Measurements from ENCODE around the gene EN1. TPM values are rescaled to one million over a fixed set of nuclear protein-coding genes. Genes with fewer than 3 reads are reported as not detected.

The EN1 gene
- polyA plus RNA-seq, 3 donors: not detected

DNA sequence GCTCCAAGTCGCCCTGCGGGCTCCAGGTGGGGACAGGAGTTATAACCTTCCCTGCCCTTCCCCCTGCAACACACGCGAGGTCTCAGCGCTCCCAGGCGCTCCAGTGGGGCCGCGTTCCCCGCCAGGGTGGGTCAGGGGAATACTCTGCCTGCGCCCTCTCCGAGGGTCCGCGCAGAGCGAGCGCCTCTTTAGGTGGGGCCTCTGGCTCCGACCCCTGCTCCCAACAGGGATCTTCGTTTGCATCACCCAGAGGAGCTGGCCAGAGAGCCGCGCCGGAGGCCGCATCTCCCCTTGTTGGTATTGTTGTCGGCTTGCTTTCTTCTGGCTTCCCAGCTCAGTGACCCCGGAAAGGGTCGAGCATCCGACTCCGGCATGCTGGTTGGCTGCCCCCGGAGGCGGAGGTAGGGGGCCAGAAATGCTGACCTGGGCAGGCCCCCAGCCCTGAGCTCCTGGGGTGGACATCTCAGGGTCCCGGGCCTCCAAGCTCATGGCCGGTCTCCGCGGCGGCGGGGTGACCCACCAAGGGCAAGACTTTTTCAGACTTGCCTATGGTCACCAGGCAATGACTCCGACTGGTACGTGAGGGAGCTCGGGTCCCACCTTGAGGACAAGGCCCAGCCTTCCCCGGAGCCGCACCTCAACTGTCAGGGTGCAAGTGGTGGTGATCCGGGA, 11.2 kb upstream of the EN1 start:
- Mint-ChIP-seq H3K4me1 (peaks cover 18% of the 10 kb centered on the region), H3K27me3 (ENCODE audit: low read depth in 3 of 3) (peaks cover 92 to 99% (median 98%) of the 10 kb centered on the region in 3 donors), H3K4me3 (peak overlapping the region in 1 of 2 donors; percentile 59), H3K9me3 (peaks cover 0 to 29% (median 8%) of the 10 kb centered on the region in 7 donors), H3K27ac (no peak overlapping the region), H3K36me3 (peaks cover 0 to 2% of the 10 kb centered on the region in 2 donors)
- Histone ChIP-seq H3K9ac (ENCODE audit: insufficient read depth, low read length, poor library complexity, severe bottlenecking) (no peak overlapping the region), H3K9me3 (replicated peaks in 1 of 2; ENCODE audit: control insufficient read depth in 1 of 2, insufficient read depth in 1 of 2, low read length in 2 of 2) (peaks cover 0 to 51% of the 10 kb centered on the region in 2 donors), H3K79me2 (ENCODE audit: insufficient read depth, low read length) (no peaks in the 10 kb centered on the region), H2AFZ (ENCODE audit: insufficient read depth, low read depth, low read length, poor library complexity, severe bottlenecking) (no peak overlapping the region), H3K27ac (ENCODE audit: low read depth in 1 of 2, low read length in 2 of 2) (no peak overlapping the region), H3K4me3 (replicated peaks in 1 of 3; ENCODE audit: low read depth in 2 of 3, low read length in 3 of 3) (no peak overlapping the region), H3K4me2 (replicated peaks; ENCODE audit: extremely low read depth, low read length, poor library complexity, severe bottlenecking) (no peak overlapping the region), H3K27me3 (ENCODE audit: control insufficient read depth in 2 of 2, insufficient read depth in 2 of 2, low read length in 2 of 2) (peaks cover 86 to 98% of the 10 kb centered on the region in 2 donors), H3K36me3 (replicated peaks in 1 of 2; ENCODE audit: control insufficient read depth in 1 of 2, insufficient read depth in 2 of 2, low read length in 2 of 2) (no peaks in the 10 kb centered on the region), H4K20me1 (ENCODE audit: insufficient read depth, low read length) (no peaks in the 10 kb centered on the region), H3K4me1 (ENCODE audit: control insufficient read depth in 1 of 2, insufficient read depth in 2 of 2, low read length in 2 of 2) (peaks cover 11% of the 10 kb centered on the region in 2 donors)
- 3% methylated on average over 40 of the region's 40 CpGs for WGBS (ENCODE audit: insufficient coverage)
- TF ChIP-seq, protein P1, sequence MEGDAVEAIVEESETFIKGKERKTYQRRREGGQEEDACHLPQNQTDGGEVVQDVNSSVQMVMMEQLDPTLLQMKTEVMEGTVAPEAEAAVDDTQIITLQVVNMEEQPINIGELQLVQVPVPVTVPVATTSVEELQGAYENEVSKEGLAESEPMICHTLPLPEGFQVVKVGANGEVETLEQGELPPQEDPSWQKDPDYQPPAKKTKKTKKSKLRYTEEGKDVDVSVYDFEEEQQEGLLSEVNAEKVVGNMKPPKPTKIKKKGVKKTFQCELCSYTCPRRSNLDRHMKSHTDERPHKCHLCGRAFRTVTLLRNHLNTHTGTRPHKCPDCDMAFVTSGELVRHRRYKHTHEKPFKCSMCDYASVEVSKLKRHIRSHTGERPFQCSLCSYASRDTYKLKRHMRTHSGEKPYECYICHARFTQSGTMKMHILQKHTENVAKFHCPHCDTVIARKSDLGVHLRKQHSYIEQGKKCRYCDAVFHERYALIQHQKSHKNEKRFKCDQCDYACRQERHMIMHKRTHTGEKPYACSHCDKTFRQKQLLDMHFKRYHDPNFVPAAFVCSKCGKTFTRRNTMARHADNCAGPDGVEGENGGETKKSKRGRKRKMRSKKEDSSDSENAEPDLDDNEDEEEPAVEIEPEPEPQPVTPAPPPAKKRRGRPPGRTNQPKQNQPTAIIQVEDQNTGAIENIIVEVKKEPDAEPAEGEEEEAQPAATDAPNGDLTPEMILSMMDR (IDR thresholded peaks at IDR 0.05): no peak
- intact Hi-C loops (cut with micrococcal nuclease): loop anchor here (5.0 to 10.0 kb wide), 2 partner anchors 636 to 814 kb away; no protein-coding TSS in a partner anchor
- DNase-seq: no peak

- TF ChIP-seq, protein P1 (IDR thresholded peaks at IDR 0.05): no peak
Measured at GRCh38 chr2:118857677-118858484, 10.4 kb upstream of the EN1 start.

More at GRCh38 chr2:118857677-118858484, 10.4 kb upstream of the EN1 start:
- Histone ChIP-seq H3K36me3 (replicated peaks in 1 of 2; ENCODE audit: control insufficient read depth in 1 of 2, insufficient read depth in 2 of 2, low read length in 2 of 2) (no peaks in the 10 kb centered on the region), H3K4me2 (replicated peaks; ENCODE audit: extremely low read depth, low read length, poor library complexity, severe bottlenecking) (no peak overlapping the region), H4K20me1 (ENCODE audit: insufficient read depth, low read length) (no peaks in the 10 kb centered on the region), H3K27ac (ENCODE audit: low read depth in 1 of 2, low read length in 2 of 2) (no peak overlapping the region), H3K9ac (ENCODE audit: insufficient read depth, low read length, poor library complexity, severe bottlenecking) (no peak overlapping the region), H3K9me3 (replicated peaks in 1 of 2; ENCODE audit: control insufficient read depth in 1 of 2, insufficient read depth in 1 of 2, low read length in 2 of 2) (peaks cover 0 to 56% of the 10 kb centered on the region in 2 donors), H3K79me2 (ENCODE audit: insufficient read depth, low read length) (no peaks in the 10 kb centered on the region), H3K27me3 (ENCODE audit: control insufficient read depth in 2 of 2, insufficient read depth in 2 of 2, low read length in 2 of 2) (peaks cover 87 to 100% of the 10 kb centered on the region in 2 donors), H3K4me1 (ENCODE audit: control insufficient read depth in 1 of 2, insufficient read depth in 2 of 2, low read length in 2 of 2) (peaks cover 11% of the 10 kb centered on the region in 2 donors), H3K4me3 (replicated peaks in 1 of 3; ENCODE audit: low read depth in 2 of 3, low read length in 3 of 3) (no peak overlapping the region), H2AFZ (ENCODE audit: insufficient read depth, low read depth, low read length, poor library complexity, severe bottlenecking) (no peak overlapping the region)
- Mint-ChIP-seq H3K36me3 (peaks cover 0 to 2% of the 10 kb centered on the region in 2 donors), H3K9me3 (peaks cover 0 to 35% (median 8%) of the 10 kb centered on the region in 7 donors), H3K27me3 (ENCODE audit: low read depth in 3 of 3) (peaks cover 95 to 99% (median 98%) of the 10 kb centered on the region in 3 donors), H3K27ac (peak overlapping the region in 2 of 7 donors; percentile 50 to 60), H3K4me1 (peaks cover 23% of the 10 kb centered on the region), H3K4me3 (peak overlapping the region in 1 of 2 donors; percentile 73)
- 4% methylated on average over 45 of the region's 52 CpGs for WGBS (ENCODE audit: insufficient coverage)
- intact Hi-C loops (cut with micrococcal nuclease): loop anchor here (5.0 to 10.0 kb wide), 2 partner anchors 636 to 813 kb away; no protein-coding TSS in a partner anchor
- no peak for DNase-seq

Measured in CD14-positive monocyte (primary cell).